Measurements from ENCODE around the gene VOPP1.

Gene VOPP1

DNA sequence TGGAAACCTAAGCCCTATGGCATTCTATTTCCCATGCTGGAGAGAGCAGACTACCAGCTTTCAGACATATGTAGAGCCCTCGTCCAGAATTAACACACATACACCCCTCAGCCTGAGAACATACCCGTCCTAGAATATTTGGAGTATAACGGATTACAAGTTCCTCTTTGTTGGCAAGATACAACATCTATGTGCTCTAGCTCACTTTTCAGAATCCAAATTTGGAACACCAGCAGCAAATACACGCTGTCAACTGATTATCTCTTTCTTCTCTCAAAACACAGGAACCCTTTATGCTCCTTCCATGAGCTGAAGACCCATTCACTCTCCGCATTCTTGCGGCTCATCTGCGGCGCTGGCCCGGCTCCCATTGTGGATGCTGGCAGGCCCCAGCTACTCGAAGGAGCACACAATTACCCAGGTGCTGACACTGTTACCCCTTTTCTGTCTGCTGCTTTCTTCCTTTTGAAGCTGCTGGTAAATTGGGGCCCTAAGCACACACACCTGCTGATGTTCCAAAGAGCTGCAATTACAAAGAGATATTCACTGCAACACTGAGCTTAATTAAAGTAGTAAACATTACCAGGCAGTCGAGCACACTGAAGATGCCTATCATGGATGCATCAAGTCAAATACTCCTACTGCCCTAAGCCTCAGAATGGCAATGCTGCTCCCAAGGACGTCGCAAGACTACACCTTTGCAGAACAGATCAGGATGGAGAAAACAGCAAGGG, 70.0 kb downstream of the VOPP1 start:
- DNase-seq (ENCODE audit: low spot score) = no peak
- in situ Hi-C loops (cut with MboI; ENCODE audit: low pct_unique_long_range_greater_than_20kb, low sequenced_read_pairs, unreplicated experiment) = no loop called here
- TF ChIP-seq, protein P1, sequence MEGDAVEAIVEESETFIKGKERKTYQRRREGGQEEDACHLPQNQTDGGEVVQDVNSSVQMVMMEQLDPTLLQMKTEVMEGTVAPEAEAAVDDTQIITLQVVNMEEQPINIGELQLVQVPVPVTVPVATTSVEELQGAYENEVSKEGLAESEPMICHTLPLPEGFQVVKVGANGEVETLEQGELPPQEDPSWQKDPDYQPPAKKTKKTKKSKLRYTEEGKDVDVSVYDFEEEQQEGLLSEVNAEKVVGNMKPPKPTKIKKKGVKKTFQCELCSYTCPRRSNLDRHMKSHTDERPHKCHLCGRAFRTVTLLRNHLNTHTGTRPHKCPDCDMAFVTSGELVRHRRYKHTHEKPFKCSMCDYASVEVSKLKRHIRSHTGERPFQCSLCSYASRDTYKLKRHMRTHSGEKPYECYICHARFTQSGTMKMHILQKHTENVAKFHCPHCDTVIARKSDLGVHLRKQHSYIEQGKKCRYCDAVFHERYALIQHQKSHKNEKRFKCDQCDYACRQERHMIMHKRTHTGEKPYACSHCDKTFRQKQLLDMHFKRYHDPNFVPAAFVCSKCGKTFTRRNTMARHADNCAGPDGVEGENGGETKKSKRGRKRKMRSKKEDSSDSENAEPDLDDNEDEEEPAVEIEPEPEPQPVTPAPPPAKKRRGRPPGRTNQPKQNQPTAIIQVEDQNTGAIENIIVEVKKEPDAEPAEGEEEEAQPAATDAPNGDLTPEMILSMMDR (IDR thresholded peaks at IDR 0.05; ENCODE audit: extremely low read depth, insufficient read depth, missing control alignments) = no peak

DNA sequence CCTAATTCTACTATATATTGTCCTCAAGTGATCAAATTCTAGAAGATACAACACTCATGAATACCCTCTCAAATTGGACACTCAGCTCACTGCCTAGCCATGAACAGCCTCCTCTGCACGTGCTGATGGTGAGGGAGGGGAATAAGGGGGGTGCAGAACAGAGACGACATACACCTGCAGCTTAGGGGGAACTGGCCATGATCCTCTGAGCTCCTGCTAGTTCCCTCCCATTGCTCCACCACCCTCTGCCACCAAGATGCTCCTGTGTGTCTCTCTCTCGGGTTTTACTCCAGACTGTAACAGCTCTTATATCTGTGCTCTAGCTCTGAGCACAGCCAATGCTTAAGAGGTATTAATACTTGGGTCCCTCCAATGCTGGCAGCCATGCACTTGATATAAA, 70.7 kb downstream of the VOPP1 start:
- TF ChIP-seq, protein P1 (IDR thresholded peaks at IDR 0.05; ENCODE audit: extremely low read depth, insufficient read depth, missing control alignments) = no peak
- in situ Hi-C loops (cut with MboI; ENCODE audit: low pct_unique_long_range_greater_than_20kb, low sequenced_read_pairs, unreplicated experiment) = no loop called here
- DNase-seq (ENCODE audit: low spot score) = no peak

DNA sequence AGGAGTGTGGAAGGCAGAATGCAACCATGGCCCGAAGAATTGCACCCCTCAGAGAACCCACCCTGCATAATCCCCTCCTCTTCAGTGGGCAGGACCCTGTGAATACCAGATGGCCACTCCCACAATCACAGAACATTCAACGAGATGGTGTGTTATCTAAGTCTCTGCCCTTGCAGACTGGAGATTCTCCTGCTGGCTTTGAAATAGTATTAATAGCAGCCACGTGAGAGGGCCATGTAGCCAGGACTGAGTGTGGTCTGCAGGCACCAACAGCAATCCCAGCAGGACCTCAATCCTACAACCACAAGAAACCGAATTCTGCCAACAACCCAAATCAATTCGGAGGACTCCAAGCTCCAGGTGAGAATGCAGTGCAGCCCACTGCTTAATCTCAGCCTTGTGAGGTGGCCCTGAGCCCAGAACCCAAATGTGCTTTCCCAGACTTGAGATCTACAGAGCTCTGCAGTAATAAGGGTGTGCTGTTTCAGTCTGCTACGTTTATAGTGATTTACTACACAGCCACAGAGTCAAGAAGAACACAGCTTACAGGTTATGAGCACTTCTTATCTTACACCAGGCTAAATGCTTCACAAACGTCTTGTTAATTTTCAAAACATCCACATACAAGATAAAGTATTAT, 72.1 kb downstream of the VOPP1 start:
- no peak for DNase-seq (ENCODE audit: low spot score)
- in situ Hi-C loops (cut with MboI; ENCODE audit: low pct_unique_long_range_greater_than_20kb, low sequenced_read_pairs, unreplicated experiment) = no loop called here
- TF ChIP-seq, protein P1 (IDR thresholded peaks at IDR 0.05; ENCODE audit: extremely low read depth, insufficient read depth, missing control alignments) = no peak

DNA sequence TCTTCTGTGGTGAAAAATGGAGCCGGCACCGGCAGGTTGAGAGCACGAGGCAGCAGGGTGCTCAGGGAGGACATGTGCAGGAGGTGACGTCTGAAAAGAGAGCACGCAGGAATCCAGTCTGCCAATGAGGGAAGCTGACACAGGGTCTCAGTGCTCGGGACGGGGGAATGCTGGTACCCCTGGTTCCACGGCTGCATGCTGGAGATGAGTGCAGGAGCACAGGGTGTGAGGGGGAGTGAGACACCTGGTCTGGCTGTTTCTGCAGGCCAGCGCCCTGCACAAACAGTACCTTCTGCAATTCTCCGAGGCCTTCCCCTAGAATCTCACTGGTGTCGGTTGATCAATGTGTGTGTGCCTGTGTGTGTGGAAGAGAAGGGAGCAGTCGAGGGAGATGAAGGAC, 72.7 kb downstream of the VOPP1 start:
- in situ Hi-C loops (cut with MboI; ENCODE audit: low pct_unique_long_range_greater_than_20kb, low sequenced_read_pairs, unreplicated experiment) = no loop called here
- DNase-seq (ENCODE audit: low spot score) = no peak
- TF ChIP-seq, protein P1 (IDR thresholded peaks at IDR 0.05; ENCODE audit: extremely low read depth, insufficient read depth, missing control alignments) = no peak

DNA sequence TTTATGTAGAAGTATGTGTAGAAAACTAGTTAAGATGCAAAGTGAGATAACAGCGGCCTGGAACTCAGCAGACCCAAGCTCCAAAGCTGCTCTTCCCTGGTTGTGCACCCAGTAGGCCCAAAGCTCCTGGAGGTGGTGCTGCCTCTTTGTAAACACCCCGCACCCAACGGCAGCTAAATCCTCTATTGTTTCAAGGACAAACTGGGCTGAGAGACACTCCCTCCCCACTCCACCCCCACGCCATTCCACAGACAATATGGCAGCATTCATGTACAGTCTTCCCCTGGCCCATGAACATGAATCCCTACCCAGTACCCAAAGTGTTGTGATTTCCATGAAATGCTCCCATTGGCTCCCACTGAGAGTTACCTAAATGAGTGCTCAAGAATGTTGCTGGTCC, 73.5 kb downstream of the VOPP1 start:
- in situ Hi-C loops (cut with MboI; ENCODE audit: low pct_unique_long_range_greater_than_20kb, low sequenced_read_pairs, unreplicated experiment) = no loop called here
- TF ChIP-seq, protein P1 (IDR thresholded peaks at IDR 0.05; ENCODE audit: extremely low read depth, insufficient read depth, missing control alignments) = no peak
- no peak for DNase-seq (ENCODE audit: low spot score)

DNA sequence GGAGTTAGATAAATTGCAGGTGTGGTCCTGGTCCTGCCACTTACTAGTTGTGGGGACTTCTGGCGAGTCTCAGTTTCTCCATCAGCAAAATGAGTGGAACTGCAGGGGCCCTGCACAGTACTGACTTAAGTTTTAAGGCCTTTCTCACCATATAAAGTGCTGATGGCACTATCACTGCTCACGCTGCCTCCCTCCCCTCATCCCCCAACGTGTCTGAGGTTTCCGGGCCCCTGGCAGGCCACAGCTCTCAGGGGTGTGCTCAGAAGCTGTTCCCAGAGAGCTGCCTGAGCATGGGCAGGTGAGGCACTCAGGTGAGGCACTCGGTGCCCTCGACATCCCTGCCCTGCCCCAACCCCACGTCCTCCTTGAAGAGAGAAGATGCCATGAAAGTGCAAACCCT, 74.2 kb downstream of the VOPP1 start:
- DNase-seq (ENCODE audit: low spot score) = no peak
- TF ChIP-seq, protein P1 (IDR thresholded peaks at IDR 0.05; ENCODE audit: extremely low read depth, insufficient read depth, missing control alignments) = no peak
- in situ Hi-C loops (cut with MboI; ENCODE audit: low pct_unique_long_range_greater_than_20kb, low sequenced_read_pairs, unreplicated experiment) = no loop called here
